CD8-positive, alpha-beta memory T cell (primary cell): ENCODE data around the gene LDLR. TPM values are rescaled to one million over a fixed set of nuclear protein-coding genes. Genes with fewer than 3 reads are reported as not detected.
"Not testable (repeated sequence)": the region's sequence is repeated elsewhere in the genome, so short reads cannot be mapped to it uniquely, and the experiment has no call there.

Source experiments
- CTCF ChIA-PET: fragments of 350-600 bp; sonication (Branson Sonifier 250); formaldehyde crosslinking; loops from one replicate; lab custom pipeline; 2021; ENCODE audit warnings: antibody characterized with exemption; lab: Charles Lee
- POLR2A ChIA-PET: fragments of 350-600 bp; sonication (Branson Sonifier 250); formaldehyde crosslinking; loops from one replicate; lab custom pipeline; 2021; ENCODE audit warnings: antibody characterized with exemption; lab: Charles Lee
- DNase-seq, 5 donors: peaks; one replicate each; pipeline versions ENCODE4 v3.0.0 to v3.0.0-alpha.2; 2020 to 2022; ENCODE audit warnings: mixed read lengths in 1 of 5
- H3K27ac ChIP-seq: one replicate; pipeline ENCODE4 v1.7.0; 2013; ENCODE audit warnings: low read depth, mild to moderate bottlenecking, low read length, moderate library complexity
- H3K27me3 ChIP-seq: 2 replicates; pipeline ENCODE4 v1.7.0; 2013; ENCODE audit warnings: low read length, mild to moderate bottlenecking; ENCODE audit not compliant: insufficient read depth, poor library complexity, severe bottlenecking
- H3K36me3 ChIP-seq: 2 replicates; pipeline ENCODE4 v1.7.0; 2013; ENCODE audit warnings: mild to moderate bottlenecking, low read length, moderate library complexity; ENCODE audit not compliant: insufficient read depth
- H3K4me1 ChIP-seq: 2 replicates; pipeline ENCODE4 v1.7.0; 2013; ENCODE audit warnings: mild to moderate bottlenecking, low read length, moderate library complexity; ENCODE audit not compliant: insufficient read depth
- H3K4me3 ChIP-seq: 2 replicates; pipeline ENCODE4 v1.7.0; 2013; ENCODE audit warnings: mild to moderate bottlenecking, low read length
- H3K9me3 ChIP-seq: 2 replicates; pipeline ENCODE4 v1.7.0; 2013; ENCODE audit warnings: mild to moderate bottlenecking, low read length
- H3K27ac Mint-ChIP-seq, 8 donors: one replicate each; pipeline ENCODE4 v1.8.0; 2020 to 2021; ENCODE audit warnings: mixed read lengths in 8 of 8, mild to moderate bottlenecking in 6 of 8, inconsistent platforms in 3 of 8, moderate library complexity in 3 of 8
- H3K27me3 Mint-ChIP-seq, 2 donors: one replicate each; pipeline ENCODE4 v1.8.0; 2020 to 2021; ENCODE audit warnings: mixed read lengths in 2 of 2, mild to moderate bottlenecking in 1 of 2, moderate library complexity in 1 of 2
- H3K36me3 Mint-ChIP-seq, 3 donors: one replicate each; pipeline ENCODE4 v1.8.0; 2020 to 2021; ENCODE audit warnings: mixed read lengths in 3 of 3, inconsistent platforms in 1 of 3, mild to moderate bottlenecking in 1 of 3
- H3K4me1 Mint-ChIP-seq, 3 donors: one replicate each; pipeline ENCODE4 v1.8.0; 2020 to 2021; ENCODE audit warnings: mixed read lengths in 3 of 3, inconsistent platforms in 1 of 3, mild to moderate bottlenecking in 1 of 3
- H3K4me3 Mint-ChIP-seq, 7 donors: one replicate each; pipeline ENCODE4 v1.8.0; 2020 to 2021; ENCODE audit warnings: mixed read lengths in 7 of 7, mild to moderate bottlenecking in 6 of 7, moderate library complexity in 4 of 7, inconsistent platforms in 2 of 7
- H3K9me3 Mint-ChIP-seq, 5 donors: one replicate each; pipeline ENCODE4 v1.8.0; 2020 to 2022; ENCODE audit warnings: mixed read lengths in 5 of 5, mild to moderate bottlenecking in 3 of 5, moderate library complexity in 2 of 5, inconsistent platforms in 1 of 5
- polyA plus RNA-seq: library from polyadenylated mRNA; unstranded; fragments of 300-500 nt; fragmentation: Illumina TruSeq; gene quantifications from one replicate; pipeline ENCODE4 v1.2.3, GENCODE V29; 2021
- total RNA-seq, 2 experiments: library from RNA; stranded (reverse); gene quantifications; one replicate each; pipeline ENCODE4 v1.2.3, GENCODE V29; 2021

The LDLR gene
- total and polyA plus RNA-seq, 3 experiments from 2014 or later, result 8.2 to 35.1 (median 27.7) TPM

GRCh38 chr19:11098861-11099260 is 9.6 kb downstream of the LDLR start:
- POLR2A ChIA-PET, result no interaction called here
- peaks cover 0 to 4% (median 0%) of the 10 kb centered on the region in 5 donors for H3K9me3 Mint-ChIP-seq
- peaks cover 26% of the 10 kb centered on the region for H3K4me1 ChIP-seq
- no peaks in the 10 kb centered on the region for H3K27me3 Mint-ChIP-seq
- H3K27me3 ChIP-seq, result no peaks in the 10 kb centered on the region
- CTCF ChIA-PET, result no interaction called here
- no peaks in the 10 kb centered on the region for H3K9me3 ChIP-seq
- no peak overlapping the region for H3K4me3 ChIP-seq
- H3K4me3 Mint-ChIP-seq, result no peak overlapping the region
- DNase-seq, result no peak
- peaks cover 26 to 37% (median 31%) of the 10 kb centered on the region in 3 donors for H3K4me1 Mint-ChIP-seq
- H3K36me3 Mint-ChIP-seq, result peaks cover 13 to 34% (median 14%) of the 10 kb centered on the region in 3 donors
- H3K27ac ChIP-seq, result no peak overlapping the region
- H3K27ac Mint-ChIP-seq, result peak overlapping the region in 2 of 8 donors; percentile 8 to 20
- H3K36me3 ChIP-seq, result peaks cover 16% of the 10 kb centered on the region

GRCh38 chr19:11100049-11100448 is 10.8 kb downstream of the LDLR start:
- Histone ChIP-seq H3K4me3 (no peak overlapping the region), H3K27me3 (no peaks in the 10 kb centered on the region), H3K27ac (no peak overlapping the region), H3K9me3 (no peaks in the 10 kb centered on the region), H3K4me1 (peaks cover 17% of the 10 kb centered on the region), H3K36me3 (peaks cover 22% of the 10 kb centered on the region)
- Mint-ChIP-seq H3K27ac (peak overlapping the region in 6 of 8 donors; percentile 12 to 74 (median 59)), H3K36me3 (peaks cover 13 to 36% (median 14%) of the 10 kb centered on the region in 3 donors), H3K4me3 (no peak overlapping the region), H3K9me3 (peaks cover 0 to 4% (median 0%) of the 10 kb centered on the region in 5 donors), H3K4me1 (peaks cover 19 to 28% (median 23%) of the 10 kb centered on the region in 3 donors), H3K27me3 (no peaks in the 10 kb centered on the region)
- ChIA-PET CTCF (no interaction called here), POLR2A (no interaction called here)
- no peak for DNase-seq

GRCh38 chr19:11101057-11101456 is 11.8 kb downstream of the LDLR start:
- Histone ChIP-seq H3K4me1 (peaks cover 7% of the 10 kb centered on the region), H3K27ac (no peak overlapping the region), H3K4me3 (no peak overlapping the region), H3K9me3 (no peaks in the 10 kb centered on the region), H3K27me3 (no peaks in the 10 kb centered on the region), H3K36me3 (peaks cover 22% of the 10 kb centered on the region)
- POLR2A ChIA-PET, result no interaction called here
- peaks cover 13 to 40% (median 14%) of the 10 kb centered on the region in 3 donors for H3K36me3 Mint-ChIP-seq
- CTCF ChIA-PET, result no interaction called here
- no peaks in the 10 kb centered on the region for H3K27me3 Mint-ChIP-seq
- peak overlapping the region in 1 of 7 donors; percentile 13 for H3K4me3 Mint-ChIP-seq
- peaks cover 12 to 19% (median 14%) of the 10 kb centered on the region in 3 donors for H3K4me1 Mint-ChIP-seq
- peaks cover 0 to 4% (median 0%) of the 10 kb centered on the region in 5 donors for H3K9me3 Mint-ChIP-seq
- no peak for DNase-seq
- peak overlapping the region in 1 of 8 donors; percentile 84 for H3K27ac Mint-ChIP-seq

GRCh38 chr19:11102944-11103343 is 13.7 kb downstream of the LDLR start:
- Mint-ChIP-seq H3K27me3 (no peaks in the 10 kb centered on the region), H3K9me3 (peaks cover 0 to 4% (median 0%) of the 10 kb centered on the region in 5 donors), H3K4me1 (peaks cover 5 to 7% (median 6%) of the 10 kb centered on the region in 3 donors), H3K4me3 (no peak overlapping the region), H3K36me3 (peaks cover 10 to 50% (median 12%) of the 10 kb centered on the region in 3 donors), H3K27ac (peak overlapping the region in 1 of 8 donors; percentile 19)
- Histone ChIP-seq H3K9me3 (no peaks in the 10 kb centered on the region), H3K36me3 (peaks cover 27% of the 10 kb centered on the region), H3K27me3 (no peaks in the 10 kb centered on the region), H3K4me3 (no peak overlapping the region), H3K27ac (no peak overlapping the region), H3K4me1 (no peaks in the 10 kb centered on the region)
- ChIA-PET CTCF (no interaction called here), POLR2A (interaction anchor here (0.5 kb wide), 1 partner anchor 38 kb away, joined by 4 read pairs; no protein-coding TSS in a partner anchor)
- no peak for DNase-seq

- CTCF ChIA-PET, H3K9me3 ChIP-seq, H3K4me1 ChIP-seq, H3K9me3 Mint-ChIP-seq, POLR2A ChIA-PET, H3K4me3 Mint-ChIP-seq, H3K27me3 ChIP-seq, DNase-seq, H3K4me1 Mint-ChIP-seq, H3K4me3 ChIP-seq, H3K27ac ChIP-seq, H3K27me3 Mint-ChIP-seq: not testable (repeated sequence)
- peaks cover 10 to 54% (median 12%) of the 10 kb centered on the region in 3 donors for H3K36me3 Mint-ChIP-seq
- H3K36me3 ChIP-seq, result peaks cover 29% of the 10 kb centered on the region
- H3K27ac Mint-ChIP-seq, result peak overlapping the region in 2 of 8 donors; percentile 12 to 29
These were observed 14.4 kb downstream of the LDLR start for GRCh38 chr19:11103667-11104066.

GRCh38 chr19:11105014-11105636 is 15.9 kb downstream of the LDLR start:
- no peak for DNase-seq
- H3K36me3 ChIP-seq, result peaks cover 27% of the 10 kb centered on the region
- POLR2A ChIA-PET, result no interaction called here
- H3K27ac ChIP-seq, result no peak overlapping the region
- H3K4me1 Mint-ChIP-seq, result peaks cover 1 to 2% (median 1%) of the 10 kb centered on the region in 3 donors
- no peaks in the 10 kb centered on the region for H3K9me3 Mint-ChIP-seq
- no peak overlapping the region for H3K27ac Mint-ChIP-seq
- no peaks in the 10 kb centered on the region for H3K4me1 ChIP-seq
- peaks cover 1 to 52% (median 10%) of the 10 kb centered on the region in 3 donors for H3K36me3 Mint-ChIP-seq
- no peak overlapping the region for H3K4me3 ChIP-seq
- CTCF ChIA-PET, result no interaction called here
- H3K9me3 ChIP-seq, result no peaks in the 10 kb centered on the region
- H3K27me3 ChIP-seq, result no peaks in the 10 kb centered on the region
- H3K27me3 Mint-ChIP-seq, result no peaks in the 10 kb centered on the region
- H3K4me3 Mint-ChIP-seq, result no peak overlapping the region

- no peak overlapping the region for H3K27ac ChIP-seq
- H3K4me1 Mint-ChIP-seq, result no peaks in the 10 kb centered on the region
- H3K36me3 ChIP-seq, result peaks cover 25% of the 10 kb centered on the region
- H3K27me3 Mint-ChIP-seq, result no peaks in the 10 kb centered on the region
- H3K9me3 Mint-ChIP-seq, result no peaks in the 10 kb centered on the region
- no peak overlapping the region for H3K27ac Mint-ChIP-seq
- H3K36me3 Mint-ChIP-seq, result peaks cover 0 to 57% (median 7%) of the 10 kb centered on the region in 3 donors
- ChIA-PET CTCF (no interaction called here), POLR2A (no interaction called here)
- H3K27me3 ChIP-seq, result no peaks in the 10 kb centered on the region
- no peak overlapping the region for H3K4me3 Mint-ChIP-seq
- H3K4me1 ChIP-seq, result no peaks in the 10 kb centered on the region
- no peak overlapping the region for H3K4me3 ChIP-seq
- H3K9me3 ChIP-seq, result no peaks in the 10 kb centered on the region
- DNase-seq, result no peak
These were observed 17.2 kb downstream of the LDLR start for GRCh38 chr19:11106477-11106876.

- H3K9me3 Mint-ChIP-seq, result no peaks in the 10 kb centered on the region
- H3K27me3 Mint-ChIP-seq, result no peaks in the 10 kb centered on the region
- no peak overlapping the region for H3K4me3 Mint-ChIP-seq
- Histone ChIP-seq H3K9me3 (no peaks in the 10 kb centered on the region), H3K36me3 (peaks cover 19% of the 10 kb centered on the region), H3K4me1 (no peaks in the 10 kb centered on the region), H3K27me3 (no peaks in the 10 kb centered on the region), H3K4me3 (no peak overlapping the region), H3K27ac (no peak overlapping the region)
- CTCF ChIA-PET, result interaction anchor here (2.9 kb wide), 1 partner anchor 17 kb away, joined by 13 read pairs; no protein-coding TSS in a partner anchor
- POLR2A ChIA-PET, result no interaction called here
- no peak for DNase-seq
- H3K27ac Mint-ChIP-seq, result peak overlapping the region in 1 of 8 donors; percentile 57
- peaks cover 6 to 55% (median 9%) of the 10 kb centered on the region in 3 donors for H3K36me3 Mint-ChIP-seq
- no peaks in the 10 kb centered on the region for H3K4me1 Mint-ChIP-seq
These were observed 19.5 kb downstream of the LDLR start for GRCh38 chr19:11108746-11109145.
